GM18861 (cell line): ENCODE results near the gene SPOP.
"Not testable (repeated sequence)": the region's sequence is repeated elsewhere in the genome, so short reads cannot be mapped to it uniquely, and the experiment has no call there.

Experiments used
- ATAC-seq: cut with Tn5 transposase; IDR thresholded peaks from one replicate; pipeline ENCODE4 v1.9.1; 2021; ENCODE audit not compliant: unreplicated experiment

The SPOP gene

GRCh38 chr17:49677933-49678847 is at the start of gene SPOP:
Gene SPOP, minus strand, starts transcription at chr17:49678097. Its CDS starts 55,287 bp downstream, at chr17:49622810.
- ATAC-seq = peak; percentile 57

GRCh38 chr17:49727380-49727779 is 49.5 kb upstream of the SPOP start:
- no peak for ATAC-seq

- ATAC-seq = no peak
Measured at GRCh38 chr17:49725452-49726130, 47.7 kb upstream of the SPOP start.

- ATAC-seq = not testable (repeated sequence)
Measured at GRCh38 chr17:49724552-49724951, 46.7 kb upstream of the SPOP start.

GRCh38 chr17:49723423-49723822 is 45.5 kb upstream of the SPOP start:
- ATAC-seq = no peak

- no peak for ATAC-seq
Measured at GRCh38 chr17:49722066-49722465, 44.2 kb upstream of the SPOP start.

- no peak for ATAC-seq
Measured at GRCh38 chr17:49717371-49717861, 39.5 kb upstream of the SPOP start.

GRCh38 chr17:49716668-49717364 is 38.9 kb upstream of the SPOP start:
- no peak for ATAC-seq

GRCh38 chr17:49715717-49716279 is 37.9 kb upstream of the SPOP start:
- ATAC-seq = no peak

- ATAC-seq = no peak
Measured at GRCh38 chr17:49715216-49715615, 37.3 kb upstream of the SPOP start.

- ATAC-seq = no peak
Measured at GRCh38 chr17:49708515-49709183, 30.8 kb upstream of the SPOP start.

- ATAC-seq = peak; percentile 89
Measured at GRCh38 chr17:49707608-49708514, 30.0 kb upstream of the SPOP start, which contains the start of gene SLC35B1. Gene SLC35B1, minus strand, starts transcription at chr17:49707964. Its CDS starts 131 bp downstream, at chr17:49707833.

- ATAC-seq = no peak
Measured at GRCh38 chr17:49707246-49707607, 29.3 kb upstream of the SPOP start.

GRCh38 chr17:49705254-49705653 is 27.4 kb upstream of the SPOP start:
- no peak for ATAC-seq

GRCh38 chr17:49703557-49704277 is 25.8 kb upstream of the SPOP start:
- no peak for ATAC-seq

- no peak for ATAC-seq
Measured at GRCh38 chr17:49700960-49701359, 23.1 kb upstream of the SPOP start.

GRCh38 chr17:49699966-49700575 is 22.2 kb upstream of the SPOP start:
- no peak for ATAC-seq

- no peak for ATAC-seq
Measured at GRCh38 chr17:49698005-49698404, 20.1 kb upstream of the SPOP start.
